ENCODE measurements around the gene SPTBN1. TPM values are rescaled to one million over a fixed set of nuclear protein-coding genes. Genes with fewer than 3 reads are reported as not detected.

SPTBN1 gene
- total RNA-seq, 1 donor from 2014 or later = 251 TPM

DNA sequence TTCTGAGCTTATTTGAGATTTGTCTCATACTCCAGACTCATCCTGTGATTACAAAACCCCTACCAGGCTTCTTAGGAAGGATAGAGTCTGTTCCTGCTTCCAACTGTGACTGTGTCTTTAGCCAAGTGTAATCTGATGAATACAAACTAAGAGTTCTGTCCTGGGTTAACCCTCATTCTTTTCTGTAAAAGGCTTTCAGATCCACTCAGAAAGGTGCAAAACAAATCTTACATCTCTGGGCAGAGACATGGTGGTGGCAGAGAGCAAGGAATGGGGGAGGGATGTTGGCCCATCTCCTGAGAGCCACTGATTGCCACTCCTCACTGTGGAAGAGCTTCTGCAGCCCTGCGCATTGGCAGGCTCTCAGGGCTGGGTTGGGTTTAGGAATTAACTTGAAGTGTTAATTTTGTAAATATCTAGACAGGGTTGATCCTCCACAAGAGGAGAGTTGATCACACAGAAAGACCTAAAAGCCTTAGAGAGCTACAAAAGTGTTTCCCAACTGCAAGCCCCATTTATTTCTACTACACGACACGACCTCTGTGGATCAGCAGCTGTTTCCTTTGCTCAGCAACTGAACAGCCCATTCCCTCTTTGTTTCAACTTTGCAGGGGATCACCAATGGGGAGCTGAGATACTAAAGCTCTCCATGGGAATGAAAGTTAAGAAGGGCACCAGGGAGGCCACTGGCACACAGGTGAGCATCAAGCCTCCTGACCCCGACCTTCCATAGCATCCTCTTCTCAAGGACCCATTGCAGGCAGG lies 23.7 kb upstream of the SPTBN1 start:
- Histone ChIP-seq H3K27me3 (ENCODE audit: control insufficient read depth in 3 of 3, insufficient read depth in 3 of 3, low read length in 3 of 3) (no peaks in the 10 kb centered on the region), H3K27ac (ENCODE audit: low read depth, low read length) (no peak overlapping the region), H3K9ac (ENCODE audit: low read depth in 1 of 3, low read length in 3 of 3) (no peak overlapping the region), H3K4me1 (ENCODE audit: control insufficient read depth in 3 of 3, insufficient read depth in 3 of 3, low read length in 3 of 3) (peaks cover 19 to 50% (median 46%) of the 10 kb centered on the region in 3 donors), H3K4me3 (ENCODE audit: low read length in 3 of 3) (peak overlapping the region in 1 of 3 donors; percentile 25), H3K9me3 (ENCODE audit: control insufficient read depth in 3 of 3, low read length in 3 of 3) (no peaks in the 10 kb centered on the region), H3K36me3 (ENCODE audit: control insufficient read depth in 3 of 3, insufficient read depth in 3 of 3, low read length in 3 of 3) (no peaks in the 10 kb centered on the region)

DNA sequence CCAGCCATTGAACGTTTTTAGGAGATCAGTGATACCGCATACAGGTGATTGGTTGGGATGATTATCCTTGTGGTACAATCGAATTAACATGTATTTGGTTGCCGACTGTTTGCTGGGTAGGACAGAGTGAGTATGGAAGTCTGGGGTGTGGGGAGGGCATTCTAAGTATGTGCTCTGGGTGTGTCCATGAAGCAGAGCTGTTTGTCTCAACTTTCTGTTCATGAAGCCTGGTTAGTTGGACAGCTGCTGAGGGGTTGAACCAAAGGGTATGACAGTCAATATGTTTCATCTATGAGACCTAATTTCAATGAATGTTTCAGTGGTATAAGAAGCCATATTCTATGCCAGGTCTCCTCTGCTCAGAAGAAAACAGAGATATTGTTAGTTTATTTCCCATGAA lies 21.9 kb upstream of the SPTBN1 start:
- H3K36me3 ChIP-seq (ENCODE audit: control insufficient read depth in 3 of 3, insufficient read depth in 3 of 3, low read length in 3 of 3) = no peaks in the 10 kb centered on the region
- no peaks in the 10 kb centered on the region for H3K27me3 ChIP-seq (ENCODE audit: control insufficient read depth in 3 of 3, insufficient read depth in 3 of 3, low read length in 3 of 3)
- no peaks in the 10 kb centered on the region for H3K9me3 ChIP-seq (ENCODE audit: control insufficient read depth in 3 of 3, low read length in 3 of 3)
- no peak overlapping the region for H3K9ac ChIP-seq (ENCODE audit: low read depth in 1 of 3, low read length in 3 of 3)
- H3K4me3 ChIP-seq (ENCODE audit: low read length in 3 of 3) = no peak overlapping the region
- peaks cover 19 to 42% (median 39%) of the 10 kb centered on the region in 3 donors for H3K4me1 ChIP-seq (ENCODE audit: control insufficient read depth in 3 of 3, insufficient read depth in 3 of 3, low read length in 3 of 3)
- no peak overlapping the region for H3K27ac ChIP-seq (ENCODE audit: low read depth, low read length)

DNA sequence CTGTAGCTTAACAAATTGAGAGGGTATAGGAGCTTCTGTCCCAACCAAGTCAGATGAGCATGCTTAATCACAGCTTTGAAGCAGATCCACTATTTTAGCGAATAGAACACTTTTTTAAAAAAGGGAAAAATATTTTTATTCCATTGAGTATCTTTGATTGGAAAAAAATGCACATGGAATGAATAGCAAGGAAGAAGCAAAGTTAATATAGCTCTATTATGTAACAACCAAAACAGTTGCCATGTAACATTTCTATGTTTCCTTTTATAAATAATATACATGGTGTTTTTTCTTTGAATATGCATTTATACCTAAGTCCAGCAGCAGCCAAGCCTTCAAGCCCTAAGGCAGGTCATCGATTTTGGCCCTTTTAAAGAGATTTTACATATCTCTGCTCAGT lies 21.4 kb upstream of the SPTBN1 start:
- H3K4me1 ChIP-seq (ENCODE audit: control insufficient read depth in 3 of 3, insufficient read depth in 3 of 3, low read length in 3 of 3) = peaks cover 19 to 37% (median 34%) of the 10 kb centered on the region in 3 donors
- H3K27ac ChIP-seq (ENCODE audit: low read depth, low read length) = no peak overlapping the region
- no peaks in the 10 kb centered on the region for H3K27me3 ChIP-seq (ENCODE audit: control insufficient read depth in 3 of 3, insufficient read depth in 3 of 3, low read length in 3 of 3)
- no peaks in the 10 kb centered on the region for H3K36me3 ChIP-seq (ENCODE audit: control insufficient read depth in 3 of 3, insufficient read depth in 3 of 3, low read length in 3 of 3)
- no peak overlapping the region for H3K4me3 ChIP-seq (ENCODE audit: low read length in 3 of 3)
- H3K9me3 ChIP-seq (ENCODE audit: control insufficient read depth in 3 of 3, low read length in 3 of 3) = no peaks in the 10 kb centered on the region
- no peak overlapping the region for H3K9ac ChIP-seq (ENCODE audit: low read depth in 1 of 3, low read length in 3 of 3)

DNA sequence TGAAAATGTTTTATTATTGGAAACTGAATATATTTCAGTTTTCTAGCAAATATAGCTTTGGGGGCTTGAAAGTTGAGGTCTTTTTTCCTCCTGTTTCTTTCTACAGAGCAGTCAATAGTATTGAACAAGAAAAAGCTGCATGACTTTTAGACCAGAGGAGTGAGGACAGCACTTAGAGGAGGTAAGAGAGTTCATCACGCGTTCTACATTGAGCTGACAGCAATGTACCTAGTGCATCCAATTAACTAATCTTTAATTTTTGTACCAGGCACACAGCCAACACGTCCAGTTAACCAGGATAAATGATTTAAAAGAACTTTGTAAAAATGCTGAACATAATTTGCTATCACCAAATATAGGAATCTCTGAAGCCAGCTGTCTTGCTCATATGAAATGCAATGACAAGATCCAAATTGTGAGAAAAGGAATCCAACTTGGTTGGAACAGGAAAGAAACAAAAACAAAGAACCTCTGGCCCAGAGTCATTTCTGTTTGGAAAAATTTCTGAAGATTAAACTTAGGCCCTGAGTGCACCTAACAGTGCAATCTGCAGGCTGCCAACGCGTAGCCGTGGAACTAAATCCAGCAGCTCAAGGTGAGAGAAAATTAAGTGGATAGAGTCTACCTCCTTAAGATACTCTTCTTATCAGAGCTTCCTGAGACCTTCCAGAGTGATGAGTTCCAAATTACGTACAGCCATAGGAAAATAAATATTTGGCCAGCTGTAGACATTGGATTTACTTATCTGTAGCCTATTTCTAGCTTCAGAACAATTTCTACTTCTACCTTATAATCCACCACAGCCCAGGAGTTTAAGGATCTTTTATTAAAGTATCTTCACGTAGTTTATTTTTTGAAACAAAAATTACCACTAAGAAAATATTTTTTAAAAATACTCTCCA lies 20.6 kb upstream of the SPTBN1 start:
- Histone ChIP-seq H3K4me1 (ENCODE audit: control insufficient read depth in 3 of 3, insufficient read depth in 3 of 3, low read length in 3 of 3) (peaks cover 15 to 32% (median 30%) of the 10 kb centered on the region in 3 donors), H3K36me3 (ENCODE audit: control insufficient read depth in 3 of 3, insufficient read depth in 3 of 3, low read length in 3 of 3) (no peaks in the 10 kb centered on the region), H3K4me3 (ENCODE audit: low read length in 3 of 3) (no peak overlapping the region), H3K27ac (ENCODE audit: low read depth, low read length) (no peak overlapping the region), H3K9me3 (ENCODE audit: control insufficient read depth in 3 of 3, low read length in 3 of 3) (no peaks in the 10 kb centered on the region), H3K9ac (ENCODE audit: low read depth in 1 of 3, low read length in 3 of 3) (no peak overlapping the region), H3K27me3 (ENCODE audit: control insufficient read depth in 3 of 3, insufficient read depth in 3 of 3, low read length in 3 of 3) (no peaks in the 10 kb centered on the region)

DNA sequence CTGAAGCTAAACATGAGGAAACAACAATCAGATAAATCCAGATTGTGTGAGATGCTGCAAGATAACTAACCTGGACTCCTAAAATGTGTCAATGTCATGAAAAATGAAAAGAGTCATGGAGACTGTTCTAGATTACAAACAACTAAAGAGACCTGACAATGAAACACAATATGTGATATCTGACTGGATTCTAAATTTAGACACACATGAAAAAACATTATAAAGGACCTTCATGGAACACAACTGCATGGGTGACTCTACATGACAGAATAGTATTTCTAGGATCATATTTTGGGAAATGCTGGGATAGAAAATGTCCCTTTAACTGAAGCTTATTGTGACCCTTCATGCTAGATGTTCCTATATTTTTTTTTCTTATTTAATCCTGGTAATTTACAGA lies 18.5 kb upstream of the SPTBN1 start:
- H3K27ac ChIP-seq (ENCODE audit: low read depth, low read length) = no peak overlapping the region
- no peaks in the 10 kb centered on the region for H3K27me3 ChIP-seq (ENCODE audit: control insufficient read depth in 3 of 3, insufficient read depth in 3 of 3, low read length in 3 of 3)
- no peak overlapping the region for H3K4me3 ChIP-seq (ENCODE audit: low read length in 3 of 3)
- H3K9me3 ChIP-seq (ENCODE audit: control insufficient read depth in 3 of 3, low read length in 3 of 3) = no peaks in the 10 kb centered on the region
- H3K4me1 ChIP-seq (ENCODE audit: control insufficient read depth in 3 of 3, insufficient read depth in 3 of 3, low read length in 3 of 3) = peaks cover 0 to 16% (median 16%) of the 10 kb centered on the region in 3 donors
- H3K9ac ChIP-seq (ENCODE audit: low read depth in 1 of 3, low read length in 3 of 3) = no peak overlapping the region
- no peaks in the 10 kb centered on the region for H3K36me3 ChIP-seq (ENCODE audit: control insufficient read depth in 3 of 3, insufficient read depth in 3 of 3, low read length in 3 of 3)

DNA sequence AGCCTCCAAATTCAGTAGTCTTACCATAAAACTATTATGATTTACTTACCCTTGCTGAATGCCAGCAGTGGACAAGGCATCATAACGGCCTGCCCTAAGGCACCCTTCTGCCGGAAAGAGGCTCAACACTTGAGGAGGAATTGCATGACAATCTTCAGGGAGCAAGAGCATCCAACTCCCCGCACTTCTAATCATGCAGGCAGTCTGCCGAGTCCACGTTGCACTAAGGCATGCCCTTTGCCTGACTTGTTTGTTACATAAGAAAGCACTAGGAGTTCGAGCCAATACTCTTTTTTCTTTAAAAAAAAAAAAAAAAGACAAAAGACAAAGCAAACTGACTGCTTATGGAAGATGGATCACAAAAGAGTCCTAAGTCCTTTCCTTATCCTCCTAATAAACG lies 17.9 kb upstream of the SPTBN1 start:
- Histone ChIP-seq H3K27me3 (ENCODE audit: control insufficient read depth in 3 of 3, insufficient read depth in 3 of 3, low read length in 3 of 3) (no peaks in the 10 kb centered on the region), H3K36me3 (ENCODE audit: control insufficient read depth in 3 of 3, insufficient read depth in 3 of 3, low read length in 3 of 3) (no peaks in the 10 kb centered on the region), H3K4me1 (ENCODE audit: control insufficient read depth in 3 of 3, insufficient read depth in 3 of 3, low read length in 3 of 3) (peaks cover 0 to 13% (median 13%) of the 10 kb centered on the region in 3 donors), H3K27ac (ENCODE audit: low read depth, low read length) (no peak overlapping the region), H3K9me3 (ENCODE audit: control insufficient read depth in 3 of 3, low read length in 3 of 3) (no peaks in the 10 kb centered on the region), H3K9ac (ENCODE audit: low read depth in 1 of 3, low read length in 3 of 3) (no peak overlapping the region), H3K4me3 (ENCODE audit: low read length in 3 of 3) (no peak overlapping the region)

DNA sequence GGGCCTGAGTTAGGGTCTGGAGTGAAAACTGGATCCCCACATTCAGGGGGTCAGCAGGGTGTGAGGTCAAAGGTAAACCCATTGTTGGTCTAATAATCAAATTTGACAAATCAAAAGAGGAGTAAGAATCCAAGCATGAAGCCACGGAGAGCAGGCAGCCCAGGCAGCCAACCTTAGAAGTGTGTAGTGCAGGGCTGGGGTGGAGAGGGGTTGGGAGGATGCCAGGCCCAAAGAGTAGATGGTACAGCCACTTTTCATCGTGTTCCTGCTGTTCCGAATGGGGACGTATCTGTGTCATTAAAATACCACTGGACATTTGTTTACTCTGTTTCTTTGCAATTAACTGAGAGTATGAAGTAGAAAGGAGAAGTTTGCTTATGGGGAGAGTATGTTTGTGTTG lies 16.5 kb upstream of the SPTBN1 start:
- Histone ChIP-seq H3K4me3 (ENCODE audit: low read length in 3 of 3) (no peak overlapping the region), H3K27ac (ENCODE audit: low read depth, low read length) (no peak overlapping the region), H3K36me3 (ENCODE audit: control insufficient read depth in 3 of 3, insufficient read depth in 3 of 3, low read length in 3 of 3) (no peaks in the 10 kb centered on the region), H3K27me3 (ENCODE audit: control insufficient read depth in 3 of 3, insufficient read depth in 3 of 3, low read length in 3 of 3) (no peaks in the 10 kb centered on the region), H3K9ac (ENCODE audit: low read depth in 1 of 3, low read length in 3 of 3) (no peak overlapping the region), H3K9me3 (ENCODE audit: control insufficient read depth in 3 of 3, low read length in 3 of 3) (no peaks in the 10 kb centered on the region), H3K4me1 (ENCODE audit: control insufficient read depth in 3 of 3, insufficient read depth in 3 of 3, low read length in 3 of 3) (peaks cover 0 to 13% (median 11%) of the 10 kb centered on the region in 3 donors)

DNA sequence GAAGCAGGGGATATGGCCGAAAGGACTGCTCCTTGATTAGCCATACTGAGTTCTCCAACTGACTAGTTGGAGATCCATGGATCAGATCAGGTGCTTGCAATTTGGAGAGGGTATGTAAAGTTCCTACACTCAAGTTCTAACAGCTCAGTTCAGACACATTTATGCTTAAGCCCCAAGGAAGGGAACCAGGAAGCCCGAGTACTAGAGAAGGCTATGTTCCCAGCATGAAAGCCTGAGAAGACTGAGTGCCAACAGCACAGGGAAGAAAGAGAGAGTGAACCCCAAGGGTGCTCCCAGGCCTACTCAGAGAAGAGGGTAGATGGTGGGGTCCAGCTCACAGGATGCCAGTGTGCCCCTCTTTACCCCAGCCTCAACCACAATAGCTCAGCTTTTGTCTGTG lies 16.1 kb upstream of the SPTBN1 start:
- no peak overlapping the region for H3K4me3 ChIP-seq (ENCODE audit: low read length in 3 of 3)
- H3K36me3 ChIP-seq (ENCODE audit: control insufficient read depth in 3 of 3, insufficient read depth in 3 of 3, low read length in 3 of 3) = no peaks in the 10 kb centered on the region
- H3K9me3 ChIP-seq (ENCODE audit: control insufficient read depth in 3 of 3, low read length in 3 of 3) = no peaks in the 10 kb centered on the region
- H3K4me1 ChIP-seq (ENCODE audit: control insufficient read depth in 3 of 3, insufficient read depth in 3 of 3, low read length in 3 of 3) = peaks cover 0 to 10% (median 7%) of the 10 kb centered on the region in 3 donors
- no peak overlapping the region for H3K9ac ChIP-seq (ENCODE audit: low read depth in 1 of 3, low read length in 3 of 3)
- H3K27ac ChIP-seq (ENCODE audit: low read depth, low read length) = no peak overlapping the region
- H3K27me3 ChIP-seq (ENCODE audit: control insufficient read depth in 3 of 3, insufficient read depth in 3 of 3, low read length in 3 of 3) = no peaks in the 10 kb centered on the region

DNA sequence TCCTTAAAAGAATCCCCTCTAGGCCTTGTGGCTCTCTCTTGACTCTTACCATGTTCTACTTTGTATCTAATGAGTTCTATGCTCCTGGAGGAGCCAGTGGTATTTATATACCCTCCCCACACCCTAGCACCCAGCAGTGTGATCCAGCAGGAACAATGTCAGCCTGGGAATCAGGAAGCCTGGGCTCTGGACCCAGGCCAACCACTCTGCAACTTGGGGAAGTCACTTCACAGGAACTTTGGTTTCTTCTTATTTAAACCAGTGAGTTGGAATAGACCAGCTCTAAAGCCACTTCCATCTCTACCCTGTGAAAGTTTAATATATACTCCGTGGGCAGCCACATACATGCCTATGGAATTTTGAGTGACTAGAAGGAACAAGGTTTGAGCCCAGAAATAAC lies 11.6 kb upstream of the SPTBN1 start:
- no peak overlapping the region for H3K4me3 ChIP-seq (ENCODE audit: low read length in 3 of 3)
- H3K4me1 ChIP-seq (ENCODE audit: control insufficient read depth in 3 of 3, insufficient read depth in 3 of 3, low read length in 3 of 3) = peaks cover 0 to 9% (median 5%) of the 10 kb centered on the region in 3 donors
- H3K27me3 ChIP-seq (ENCODE audit: control insufficient read depth in 3 of 3, insufficient read depth in 3 of 3, low read length in 3 of 3) = no peaks in the 10 kb centered on the region
- no peaks in the 10 kb centered on the region for H3K36me3 ChIP-seq (ENCODE audit: control insufficient read depth in 3 of 3, insufficient read depth in 3 of 3, low read length in 3 of 3)
- H3K9ac ChIP-seq (ENCODE audit: low read depth in 1 of 3, low read length in 3 of 3) = no peak overlapping the region
- no peaks in the 10 kb centered on the region for H3K9me3 ChIP-seq (ENCODE audit: control insufficient read depth in 3 of 3, low read length in 3 of 3)
- H3K27ac ChIP-seq (ENCODE audit: low read depth, low read length) = no peak overlapping the region

DNA sequence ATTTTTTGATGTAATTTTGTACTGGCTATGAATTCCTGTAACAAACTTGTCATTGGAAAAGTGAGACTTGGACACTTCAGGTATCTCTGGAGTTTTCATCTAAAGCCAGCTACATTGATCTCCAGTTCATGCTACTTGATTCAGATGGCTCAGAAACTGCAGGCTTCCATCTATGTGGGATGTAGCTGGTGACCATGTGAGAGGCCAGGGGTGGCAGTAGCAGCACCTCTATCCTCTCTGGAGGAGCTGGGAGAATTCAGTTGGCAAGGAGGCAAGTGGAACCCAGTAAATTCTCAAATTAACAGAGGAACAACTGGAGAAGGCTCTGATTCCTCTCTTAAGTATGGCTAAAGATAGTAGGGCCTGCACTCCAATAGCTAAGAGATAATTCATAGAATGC lies 10.0 kb upstream of the SPTBN1 start:
- Histone ChIP-seq H3K36me3 (ENCODE audit: control insufficient read depth in 3 of 3, insufficient read depth in 3 of 3, low read length in 3 of 3) (no peaks in the 10 kb centered on the region), H3K27me3 (ENCODE audit: control insufficient read depth in 3 of 3, insufficient read depth in 3 of 3, low read length in 3 of 3) (no peaks in the 10 kb centered on the region), H3K27ac (ENCODE audit: low read depth, low read length) (no peak overlapping the region), H3K9me3 (ENCODE audit: control insufficient read depth in 3 of 3, low read length in 3 of 3) (no peaks in the 10 kb centered on the region), H3K4me1 (ENCODE audit: control insufficient read depth in 3 of 3, insufficient read depth in 3 of 3, low read length in 3 of 3) (peaks cover 0 to 5% (median 0%) of the 10 kb centered on the region in 3 donors), H3K9ac (ENCODE audit: low read depth in 1 of 3, low read length in 3 of 3) (no peak overlapping the region), H3K4me3 (ENCODE audit: low read length in 3 of 3) (no peak overlapping the region)

All from skeletal muscle tissue (tissue), 4 donors.